ENCODE data around the gene ATOH8. TPM values are rescaled to one million over a fixed set of nuclear protein-coding genes. Genes with fewer than 3 reads are reported as not detected.

ATOH8 gene
- polyA plus RNA-seq, 1 donor (not counting 4 experiments of a cell fraction or from before 2014, with no cell fraction given) = not detected

- no peak overlapping the region for H2AFZ ChIP-seq (ENCODE audit: control insufficient read depth, low read length)
- TF ChIP-seq EZH2 (IDR thresholded peaks at IDR 0.05; ENCODE audit: low read length) (no peak), CTCF (optimal IDR thresholded peaks at IDR 0.05 in 1 of 3, IDR thresholded peaks at IDR 0.05 in 1 of 3, conservative IDR thresholded peaks at IDR 0.05 in 1 of 3; ENCODE audit: extremely low read depth in 1 of 3, insufficient read depth in 2 of 3, low read length in 3 of 3) (no peak)
- no peak overlapping the region for H3K4me3 ChIP-seq (ENCODE audit: control insufficient read depth in 2 of 3, extremely low read depth in 1 of 3, insufficient read depth in 2 of 3, low read depth in 1 of 3, low read length in 3 of 3)
- peaks cover 4% of the 10 kb centered on the region for H3K4me1 ChIP-seq (ENCODE audit: control insufficient read depth, extremely low read depth, insufficient read depth, low read length)
- H3K9me3 ChIP-seq (ENCODE audit: control insufficient read depth, low read depth, low read length) = no peaks in the 10 kb centered on the region
- DNase-seq (ENCODE audit: low read depth, low spot score) (no peak), FAIRE-seq (no peak)
- H3K27ac ChIP-seq (ENCODE audit: control insufficient read depth, insufficient read depth, low read length) = no peak overlapping the region
- no peak overlapping the region for H3K4me2 ChIP-seq (ENCODE audit: control insufficient read depth, extremely low read depth, insufficient read depth, low read depth, low read length)
- H4K20me1 ChIP-seq (ENCODE audit: control insufficient read depth, extremely low read depth, insufficient read depth, low read length) = no peaks in the 10 kb centered on the region
- H3K9me1 ChIP-seq (ENCODE audit: control insufficient read depth, extremely low read depth, insufficient read depth, low read length) = no peaks in the 10 kb centered on the region
- no peak overlapping the region for H3K9ac ChIP-seq (ENCODE audit: control insufficient read depth, extremely low read depth, insufficient read depth, low read length)
- H3K36me3 ChIP-seq (ENCODE audit: control insufficient read depth in 2 of 2, extremely low read depth in 1 of 2, insufficient read depth in 2 of 2, low read length in 2 of 2) = no peaks in the 10 kb centered on the region
- no peaks in the 10 kb centered on the region for H3K79me2 ChIP-seq (ENCODE audit: control insufficient read depth, insufficient read depth, low read length)
- dilution Hi-C loops (cut with MboI; ENCODE audit: extremely low pct_ligation_motif_present, low sequenced_read_pairs) = no loop called here
- peaks cover 39% of the 10 kb centered on the region for H3K27me3 ChIP-seq (ENCODE audit: control insufficient read depth, extremely low read depth, insufficient read depth, low read length)
These were observed 17.1 kb upstream of the ATOH8 start for GRCh38 chr2:85736456-85737355.

- H3K79me2 ChIP-seq (ENCODE audit: control insufficient read depth, insufficient read depth, low read length) = no peaks in the 10 kb centered on the region
- FAIRE-seq (no peak), DNase-seq (ENCODE audit: low read depth, low spot score) (no peak)
- no peaks in the 10 kb centered on the region for H3K9me3 ChIP-seq (ENCODE audit: control insufficient read depth, low read depth, low read length)
- no peak overlapping the region for H2AFZ ChIP-seq (ENCODE audit: control insufficient read depth, low read length)
- H3K9ac ChIP-seq (ENCODE audit: control insufficient read depth, extremely low read depth, insufficient read depth, low read length) = no peak overlapping the region
- H3K36me3 ChIP-seq (ENCODE audit: control insufficient read depth in 2 of 2, extremely low read depth in 1 of 2, insufficient read depth in 2 of 2, low read length in 2 of 2) = no peaks in the 10 kb centered on the region
- H3K9me1 ChIP-seq (ENCODE audit: control insufficient read depth, extremely low read depth, insufficient read depth, low read length) = no peaks in the 10 kb centered on the region
- TF ChIP-seq EZH2 (IDR thresholded peaks at IDR 0.05; ENCODE audit: low read length) = no peak
- TF ChIP-seq CTCF (optimal IDR thresholded peaks at IDR 0.05 in 1 of 3, IDR thresholded peaks at IDR 0.05 in 1 of 3, conservative IDR thresholded peaks at IDR 0.05 in 1 of 3; ENCODE audit: extremely low read depth in 1 of 3, insufficient read depth in 2 of 3, low read length in 3 of 3) = no peak
- no peaks in the 10 kb centered on the region for H4K20me1 ChIP-seq (ENCODE audit: control insufficient read depth, extremely low read depth, insufficient read depth, low read length)
- H3K27me3 ChIP-seq (ENCODE audit: control insufficient read depth, extremely low read depth, insufficient read depth, low read length) = peaks cover 44% of the 10 kb centered on the region
- H3K4me2 ChIP-seq (ENCODE audit: control insufficient read depth, extremely low read depth, insufficient read depth, low read depth, low read length) = no peak overlapping the region
- H3K4me3 ChIP-seq (ENCODE audit: control insufficient read depth in 2 of 3, extremely low read depth in 1 of 3, insufficient read depth in 2 of 3, low read depth in 1 of 3, low read length in 3 of 3) = no peak overlapping the region
- H3K4me1 ChIP-seq (ENCODE audit: control insufficient read depth, extremely low read depth, insufficient read depth, low read length) = peaks cover 12% of the 10 kb centered on the region
- no peak overlapping the region for H3K27ac ChIP-seq (ENCODE audit: control insufficient read depth, insufficient read depth, low read length)
- dilution Hi-C loops (cut with MboI; ENCODE audit: extremely low pct_ligation_motif_present, low sequenced_read_pairs) = no loop called here
These were observed 16.3 kb upstream of the ATOH8 start for GRCh38 chr2:85737481-85737880.
